Tibial nerve (tissue), 4 donors: ENCODE data around the gene SPHK1.

Experiments used
- EP300 ChIP-seq, 2 donors: sonication (generic); formaldehyde crosslinking; IDR thresholded peaks; one replicate each; pipeline ENCODE4 v1.6.1; 2017; ENCODE audit warnings: antibody characterized with exemption in 2 of 2, mild to moderate bottlenecking in 1 of 2
- POLR2A ChIP-seq, 2 donors: fragments of 450-650 bp; IDR thresholded peaks; one replicate each; pipeline ENCODE4 v1.6.1; 2017; ENCODE audit warnings: antibody characterized with exemption in 2 of 2, mild to moderate bottlenecking in 2 of 2, moderate library complexity in 2 of 2
- TF ChIP-seq, protein P1 (sequence below), 5 experiments: fragments of 200-600 bp in 3 of 5; fragments of 450-650 bp in 2 of 5; sonication (generic) in 3 of 5; IDR thresholded peaks; one replicate each; pipeline ENCODE4 v1.5.1; 2016 to 2019; ENCODE audit warnings: antibody characterized with exemption in 5 of 5, mild to moderate bottlenecking in 3 of 5, moderate library complexity in 2 of 5

- TF ChIP-seq, protein P1, sequence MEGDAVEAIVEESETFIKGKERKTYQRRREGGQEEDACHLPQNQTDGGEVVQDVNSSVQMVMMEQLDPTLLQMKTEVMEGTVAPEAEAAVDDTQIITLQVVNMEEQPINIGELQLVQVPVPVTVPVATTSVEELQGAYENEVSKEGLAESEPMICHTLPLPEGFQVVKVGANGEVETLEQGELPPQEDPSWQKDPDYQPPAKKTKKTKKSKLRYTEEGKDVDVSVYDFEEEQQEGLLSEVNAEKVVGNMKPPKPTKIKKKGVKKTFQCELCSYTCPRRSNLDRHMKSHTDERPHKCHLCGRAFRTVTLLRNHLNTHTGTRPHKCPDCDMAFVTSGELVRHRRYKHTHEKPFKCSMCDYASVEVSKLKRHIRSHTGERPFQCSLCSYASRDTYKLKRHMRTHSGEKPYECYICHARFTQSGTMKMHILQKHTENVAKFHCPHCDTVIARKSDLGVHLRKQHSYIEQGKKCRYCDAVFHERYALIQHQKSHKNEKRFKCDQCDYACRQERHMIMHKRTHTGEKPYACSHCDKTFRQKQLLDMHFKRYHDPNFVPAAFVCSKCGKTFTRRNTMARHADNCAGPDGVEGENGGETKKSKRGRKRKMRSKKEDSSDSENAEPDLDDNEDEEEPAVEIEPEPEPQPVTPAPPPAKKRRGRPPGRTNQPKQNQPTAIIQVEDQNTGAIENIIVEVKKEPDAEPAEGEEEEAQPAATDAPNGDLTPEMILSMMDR (IDR thresholded peaks at IDR 0.05) = no peak
- TF ChIP-seq POLR2A (IDR thresholded peaks at IDR 0.05) = no peak
- no peak for TF ChIP-seq EP300 (IDR thresholded peaks at IDR 0.05)
These were observed 5.2 kb upstream of the SPHK1 start for GRCh38 chr17:76379275-76379641.
